ENCODE results near the gene MYBL2.
"Not testable (repeated sequence)": the region's sequence is repeated elsewhere in the genome, so short reads cannot be mapped to it uniquely, and the experiment has no call there.

MYBL2 gene

GRCh38 chr20:43666376-43667328 lies at the start of gene MYBL2:
Gene MYBL2, plus strand, starts transcription at chr20:43667114. Its CDS starts 170 bp downstream, at chr20:43667284.
- peak; percentile 80 for DNase-seq

GRCh38 chr20:43631598-43631997 lies 35.3 kb upstream of the MYBL2 start:
- no peak for DNase-seq

GRCh38 chr20:43636429-43636828 lies 30.5 kb upstream of the MYBL2 start:
- no peak for DNase-seq

- no peak for DNase-seq
Observed at GRCh38 chr20:43642548-43642947, 24.4 kb upstream of the MYBL2 start.

DNA sequence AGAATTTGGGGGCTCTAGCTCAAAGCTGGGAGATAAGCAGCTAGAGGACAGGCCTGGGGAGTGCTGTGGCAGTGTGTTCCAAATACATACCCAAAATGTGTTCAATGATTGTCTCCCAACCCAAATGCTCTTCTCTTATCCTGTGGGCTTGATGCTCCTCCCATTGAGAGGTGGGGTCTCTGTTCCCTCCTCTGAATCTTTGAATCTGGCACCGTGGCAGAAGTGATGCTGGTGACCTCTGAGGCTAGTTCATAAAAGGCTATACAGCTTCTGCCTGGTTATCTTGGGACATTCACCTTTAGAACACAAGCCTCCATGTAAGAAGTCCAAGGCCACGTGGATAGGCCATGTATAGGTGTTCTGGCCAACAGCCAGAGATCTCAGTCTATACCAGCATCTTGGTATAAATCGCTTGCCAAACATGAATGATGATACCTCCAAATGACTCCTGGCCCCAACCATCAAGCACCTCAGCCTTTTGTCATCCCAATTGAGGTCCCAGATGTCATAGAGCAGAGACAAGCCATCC lies 15.9 kb upstream of the MYBL2 start:
- DNase-seq = no peak

GRCh38 chr20:43651650-43652184 lies 15.2 kb upstream of the MYBL2 start:
- not testable (repeated sequence) for DNase-seq

- DNase-seq = no peak
Observed at GRCh38 chr20:43653966-43654365, 12.9 kb upstream of the MYBL2 start.

DNA sequence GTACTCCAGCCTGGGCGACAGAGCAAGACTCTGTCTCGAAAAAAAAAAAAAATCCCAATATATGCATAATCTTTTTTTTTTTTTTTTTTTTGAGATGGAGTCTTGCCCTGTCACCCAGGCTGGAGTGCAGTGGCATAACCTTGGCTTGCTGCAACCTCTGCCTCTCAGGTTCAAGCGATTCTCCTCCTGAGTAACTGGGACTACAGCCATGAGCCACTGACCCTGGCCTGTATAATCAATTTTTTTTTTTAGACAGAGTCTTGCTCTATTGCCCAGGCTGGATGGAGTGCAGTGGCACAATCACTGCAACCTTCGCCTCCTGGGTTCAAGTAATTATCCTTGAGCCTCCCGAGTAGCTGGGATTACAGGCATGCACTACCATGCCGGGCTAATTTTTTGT lies 11.7 kb upstream of the MYBL2 start:
- not testable (repeated sequence) for DNase-seq

DNA sequence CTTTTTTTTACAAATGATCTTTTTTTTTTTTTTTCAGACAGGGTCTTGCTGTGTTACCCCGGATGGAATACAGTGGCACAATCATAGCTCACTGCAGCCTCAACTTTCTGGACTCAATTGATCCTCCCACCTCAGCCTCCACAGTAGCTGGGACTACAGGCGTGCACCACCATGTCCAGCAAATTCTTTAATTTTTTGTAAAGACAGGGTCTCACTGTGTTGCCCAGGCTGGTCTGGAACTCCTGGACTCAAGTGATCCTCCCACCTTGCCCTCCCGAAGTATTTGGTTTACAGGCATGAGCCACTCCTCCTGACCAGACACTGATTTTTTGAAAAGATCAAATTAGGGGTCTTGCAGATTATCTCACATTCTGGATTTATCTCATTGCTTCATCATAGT lies 11.0 kb upstream of the MYBL2 start:
- no peak for DNase-seq

DNA sequence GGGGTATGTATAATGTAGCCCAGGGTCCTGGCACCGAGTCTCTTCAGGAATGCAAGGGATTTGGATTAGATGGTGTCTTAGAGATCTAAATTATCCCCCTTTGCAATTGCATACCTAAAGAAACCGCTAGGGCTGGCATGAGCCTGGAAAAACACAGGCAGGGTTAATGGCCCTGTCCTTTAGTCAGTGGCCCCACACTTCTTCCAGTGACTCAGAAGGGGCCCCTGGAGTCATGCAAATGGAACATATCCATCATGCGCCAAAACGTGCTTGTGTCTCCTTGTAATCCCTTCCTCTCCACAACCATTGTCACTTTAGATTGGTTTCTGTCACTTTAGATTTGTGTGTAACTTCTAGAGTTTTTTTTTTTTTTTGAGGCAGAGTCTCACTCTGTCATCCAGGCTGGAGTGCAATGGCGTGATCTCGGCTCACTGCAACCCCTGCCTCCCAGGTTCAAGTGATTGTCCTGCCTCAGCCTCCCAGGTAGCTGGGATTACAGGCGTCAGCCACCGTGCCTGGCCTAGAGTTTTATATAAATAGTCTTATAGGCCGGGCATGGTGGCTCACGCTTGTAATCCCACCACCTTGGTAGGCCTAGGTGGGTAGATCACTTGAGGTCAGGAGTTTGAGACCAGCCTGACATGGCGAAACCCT lies 8.7 kb upstream of the MYBL2 start:
- DNase-seq = no peak

DNA sequence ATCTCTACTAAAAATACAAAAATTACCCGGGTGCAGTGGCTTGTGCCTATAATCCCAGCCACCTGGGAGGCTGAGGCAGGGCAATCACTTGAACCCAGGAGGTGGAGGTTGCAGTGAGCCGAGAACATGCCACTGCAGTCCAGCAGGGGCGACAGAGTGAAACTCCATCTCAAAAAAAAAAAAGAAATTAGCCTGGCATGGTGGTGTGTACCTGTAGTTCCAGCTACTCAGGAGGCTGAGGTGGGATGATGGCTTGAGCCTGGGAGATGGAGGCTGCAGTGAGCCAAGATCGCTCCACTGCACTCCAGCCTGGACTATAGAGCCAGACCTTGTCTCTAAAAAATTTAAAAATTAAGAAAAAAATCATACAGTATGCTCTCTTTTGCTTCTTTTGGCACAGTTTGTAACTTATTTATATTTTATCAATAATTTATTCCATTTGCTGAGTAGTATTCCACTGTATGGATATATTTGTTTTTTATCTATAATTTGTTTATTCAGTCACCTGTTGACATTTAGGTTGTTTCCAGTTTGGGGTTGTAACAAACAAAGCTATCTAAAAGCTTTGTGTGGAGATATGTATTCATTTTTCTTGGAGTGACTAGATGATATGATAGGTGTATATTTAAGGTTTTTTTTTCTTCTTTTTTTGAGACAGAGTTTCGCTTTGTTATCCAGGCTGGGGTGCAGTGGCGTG lies 8.0 kb upstream of the MYBL2 start:
- no peak for DNase-seq

DNA sequence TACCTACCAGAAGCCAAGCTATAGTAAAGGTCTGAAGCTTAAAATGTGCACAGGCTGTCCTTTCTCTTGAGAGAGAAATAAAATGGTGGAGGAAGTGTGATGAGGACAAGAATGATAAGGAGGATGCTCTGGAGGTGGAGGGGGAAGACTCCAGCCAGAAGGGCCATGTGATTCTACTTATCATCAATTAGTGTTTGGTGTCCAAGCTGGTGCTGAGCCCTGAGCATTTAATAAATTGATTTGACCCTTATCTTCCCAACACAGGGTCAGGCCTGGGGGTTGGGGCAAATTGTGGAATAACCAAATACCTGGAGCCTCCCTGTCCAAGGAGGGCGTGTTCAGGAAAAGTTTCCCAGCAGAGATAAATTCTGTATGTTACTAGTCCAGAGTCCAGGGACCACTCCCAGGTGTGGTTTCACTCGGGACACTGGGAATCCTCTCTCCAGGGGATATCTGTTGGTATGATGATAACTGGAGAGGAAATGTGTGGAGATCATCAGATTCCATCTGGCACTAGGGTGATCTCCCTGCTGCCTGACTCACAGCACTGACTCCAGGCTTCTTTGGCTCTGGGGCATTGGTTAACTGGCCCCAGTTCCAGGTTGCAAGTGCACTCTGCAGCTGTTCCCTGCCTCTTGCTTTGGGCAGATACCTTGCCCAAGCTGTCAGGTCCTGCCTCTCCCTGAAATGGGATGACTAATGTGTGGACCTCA lies 3.8 kb upstream of the MYBL2 start:
- DNase-seq = no peak

DNA sequence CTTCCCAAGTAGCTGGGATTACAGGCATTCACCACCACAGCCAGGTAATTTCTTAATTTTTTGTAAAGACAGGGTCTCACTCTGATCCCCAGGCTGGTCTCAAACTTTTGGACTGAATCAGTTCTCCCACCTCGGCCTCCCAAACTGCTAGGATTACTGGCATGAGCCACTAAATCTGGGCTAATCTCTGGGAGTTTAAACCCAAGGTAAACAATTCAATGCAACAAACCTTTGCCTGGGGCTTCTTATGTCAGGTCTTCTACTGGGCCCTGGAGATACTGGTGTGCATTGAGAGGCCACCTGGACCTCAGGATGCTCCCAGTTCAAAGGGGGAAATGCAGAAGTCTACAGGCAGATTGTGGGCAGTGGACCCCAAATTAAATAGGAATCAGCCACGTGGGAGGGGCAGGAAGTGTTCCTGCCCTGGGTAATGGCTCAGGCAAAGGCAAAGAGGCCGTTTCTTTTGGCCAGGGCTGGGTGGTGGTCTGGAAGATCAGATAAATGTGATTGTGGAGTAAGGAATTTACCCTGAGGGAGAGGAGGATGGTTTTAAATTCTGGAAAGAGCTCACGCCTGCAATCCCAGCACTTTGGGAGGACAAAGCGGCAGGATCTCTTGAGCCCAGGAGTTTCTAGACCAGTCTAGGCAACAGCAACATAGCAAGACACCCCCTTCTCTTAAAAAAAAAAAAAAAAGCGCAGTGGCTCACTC lies 1.3 kb upstream of the MYBL2 start:
- DNase-seq = no peak

DNA sequence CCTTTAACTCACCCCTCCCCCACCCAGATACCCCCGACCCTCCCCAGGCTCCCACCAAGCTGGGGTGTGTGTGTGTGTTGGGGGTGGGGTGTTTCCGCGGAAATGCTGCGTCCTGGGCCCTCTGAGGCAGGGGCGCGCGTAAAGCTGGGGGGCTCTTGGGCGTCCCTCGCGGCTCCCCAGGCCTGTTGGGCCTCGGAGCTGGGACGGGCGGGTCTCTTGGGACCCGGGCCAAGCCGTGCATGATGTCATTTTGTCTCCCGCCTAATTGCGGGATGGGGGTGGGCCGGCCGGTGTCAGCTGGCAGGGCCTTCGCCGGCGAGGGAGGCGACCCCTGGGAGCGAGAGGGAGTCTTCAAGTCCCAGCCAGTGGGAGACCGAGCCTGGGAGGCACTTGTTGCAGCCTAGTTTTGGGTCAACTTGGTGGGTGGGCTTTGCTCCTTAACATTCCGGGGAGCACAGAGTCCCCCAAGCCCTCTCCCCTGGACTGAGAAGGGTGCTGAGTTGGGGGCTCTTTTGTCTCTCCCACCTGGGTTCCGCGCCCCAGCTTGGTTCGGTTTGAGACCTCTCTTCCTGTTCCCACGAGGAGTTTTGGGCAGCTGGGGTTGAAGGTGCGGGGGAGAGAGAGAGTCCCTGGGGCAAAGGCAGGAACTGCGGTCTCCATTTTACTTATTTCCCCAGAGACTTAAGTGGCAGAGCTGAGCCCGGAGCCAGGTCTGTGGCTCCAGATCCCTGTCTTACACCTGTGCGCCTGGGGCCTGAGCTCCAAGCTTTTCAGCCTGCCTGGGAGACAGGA lies 623 bp downstream of the MYBL2 start:
- peak; percentile 65 for DNase-seq

GRCh38 chr20:43669332-43669731 lies 2.4 kb downstream of the MYBL2 start:
- DNase-seq = no peak

DNA sequence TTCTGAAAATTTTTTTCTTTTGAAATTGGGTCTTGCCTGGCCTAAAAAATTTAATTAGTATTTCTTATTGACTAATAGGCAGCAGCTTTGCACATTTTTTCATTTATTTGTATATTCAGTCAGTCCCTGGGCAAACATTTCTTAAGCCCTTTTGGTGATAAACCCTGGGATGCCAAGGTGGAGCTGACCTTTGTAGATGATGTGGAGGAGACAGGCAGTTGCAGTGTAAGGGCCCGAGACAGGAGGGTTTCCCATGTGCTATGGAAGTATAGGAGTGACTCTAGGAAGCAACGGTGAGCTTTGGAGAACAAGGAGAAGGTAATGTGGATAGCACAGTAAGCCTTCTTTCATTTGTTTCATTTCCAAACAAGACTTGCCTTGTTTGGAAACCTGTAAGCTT lies 3.5 kb downstream of the MYBL2 start:
- DNase-seq = no peak

GRCh38 chr20:43676368-43676767 lies 9.5 kb downstream of the MYBL2 start:
- DNase-seq = no peak

DNA sequence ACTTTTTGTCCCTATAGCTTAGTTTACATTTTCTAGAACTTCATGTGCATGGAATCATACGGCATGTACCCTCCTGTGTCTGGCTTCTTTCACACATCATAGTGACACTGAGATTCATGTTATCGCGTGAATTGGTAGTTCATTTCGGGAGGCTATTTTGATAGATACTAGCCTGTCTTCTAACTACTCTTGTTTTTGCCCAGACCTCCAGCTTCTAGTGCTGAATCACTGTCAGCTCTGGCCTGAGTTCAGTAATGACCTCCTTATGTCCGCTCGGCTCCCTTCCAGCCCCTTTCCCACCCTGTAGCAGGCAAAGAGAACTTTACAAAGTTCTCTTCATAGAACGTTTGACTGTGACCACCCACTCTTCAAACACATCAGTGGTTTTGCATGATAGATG lies 14.1 kb downstream of the MYBL2 start:
- no peak for DNase-seq

DNA sequence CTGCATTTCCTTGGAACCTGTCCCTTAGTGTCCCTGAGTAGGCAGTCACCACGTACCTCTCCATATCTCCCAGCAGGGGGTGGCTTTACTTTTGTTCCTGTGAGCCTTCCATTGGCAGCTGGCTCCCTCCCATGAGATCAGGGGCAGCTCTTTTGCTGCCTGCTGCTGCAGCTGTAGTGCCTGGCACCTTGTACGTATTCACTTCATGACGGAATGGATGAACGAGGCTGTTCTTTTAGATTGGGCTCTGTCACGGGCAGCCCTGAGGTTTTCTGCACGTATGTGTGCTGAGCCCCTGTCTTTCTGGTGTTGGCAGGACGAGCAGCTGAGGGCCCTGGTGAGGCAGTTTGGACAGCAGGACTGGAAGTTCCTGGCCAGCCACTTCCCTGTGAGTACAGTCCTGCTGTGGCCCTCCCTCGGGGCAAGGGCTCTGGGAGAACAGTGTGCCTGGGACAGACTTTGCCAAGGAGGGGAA lies 14.6 kb downstream of the MYBL2 start:
- DNase-seq = peak; percentile 74

DNA sequence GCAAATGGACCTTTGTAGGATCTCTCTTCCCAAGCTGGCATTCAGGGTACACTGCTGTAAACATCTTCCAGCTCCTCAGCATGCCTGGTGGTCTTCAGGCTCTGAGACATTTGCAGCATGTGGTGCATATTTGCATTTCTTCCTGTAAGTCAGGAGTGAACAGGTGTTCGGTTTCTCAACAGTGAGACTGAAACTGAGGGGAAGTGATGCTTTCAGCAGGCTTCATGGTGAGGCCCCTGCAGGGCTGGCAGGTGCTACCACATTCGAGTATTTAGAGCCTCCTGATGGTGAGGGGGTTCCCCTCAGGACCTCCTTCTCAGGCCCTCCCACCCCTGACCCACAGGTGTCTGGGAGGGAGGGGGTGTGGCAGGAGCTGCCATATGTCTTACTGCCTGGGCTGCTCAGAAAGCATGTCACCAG lies 15.1 kb downstream of the MYBL2 start:
- DNase-seq = peak; percentile 87

DNA sequence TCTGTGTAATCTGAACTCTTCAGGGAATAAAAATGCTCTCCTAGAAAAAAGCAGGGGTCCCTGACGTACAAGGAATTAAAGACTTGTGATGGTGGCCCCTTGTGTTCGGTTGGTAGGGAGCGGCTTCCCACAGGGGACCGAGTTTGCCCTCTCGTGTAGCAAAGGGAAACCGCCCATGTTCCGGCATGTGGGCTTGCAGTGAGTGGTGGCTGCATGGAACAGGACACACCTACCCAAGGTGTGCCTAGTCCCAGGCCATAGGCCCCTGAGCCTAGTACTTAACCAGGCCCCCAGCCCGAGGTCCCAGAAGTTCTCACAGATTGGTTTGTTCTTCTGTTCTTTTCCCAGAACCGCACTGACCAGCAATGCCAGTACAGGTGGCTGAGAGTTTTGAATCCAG lies 15.5 kb downstream of the MYBL2 start:
- DNase-seq = no peak

Data from NCI-H69 (cell line).